ENCODE data around the gene AMZ1.

Gene AMZ1

GRCh38 chr7:2651847-2652735 is 35.9 kb upstream of the AMZ1 start:
- DNase-seq (ENCODE audit: low read depth): no peak

- DNase-seq (ENCODE audit: low read depth): no peak
These were observed 35.3 kb upstream of the AMZ1 start for GRCh38 chr7:2652736-2653060.

- DNase-seq (ENCODE audit: low read depth): no peak
These were observed 33.9 kb upstream of the AMZ1 start for GRCh38 chr7:2654059-2654458.

DNA sequence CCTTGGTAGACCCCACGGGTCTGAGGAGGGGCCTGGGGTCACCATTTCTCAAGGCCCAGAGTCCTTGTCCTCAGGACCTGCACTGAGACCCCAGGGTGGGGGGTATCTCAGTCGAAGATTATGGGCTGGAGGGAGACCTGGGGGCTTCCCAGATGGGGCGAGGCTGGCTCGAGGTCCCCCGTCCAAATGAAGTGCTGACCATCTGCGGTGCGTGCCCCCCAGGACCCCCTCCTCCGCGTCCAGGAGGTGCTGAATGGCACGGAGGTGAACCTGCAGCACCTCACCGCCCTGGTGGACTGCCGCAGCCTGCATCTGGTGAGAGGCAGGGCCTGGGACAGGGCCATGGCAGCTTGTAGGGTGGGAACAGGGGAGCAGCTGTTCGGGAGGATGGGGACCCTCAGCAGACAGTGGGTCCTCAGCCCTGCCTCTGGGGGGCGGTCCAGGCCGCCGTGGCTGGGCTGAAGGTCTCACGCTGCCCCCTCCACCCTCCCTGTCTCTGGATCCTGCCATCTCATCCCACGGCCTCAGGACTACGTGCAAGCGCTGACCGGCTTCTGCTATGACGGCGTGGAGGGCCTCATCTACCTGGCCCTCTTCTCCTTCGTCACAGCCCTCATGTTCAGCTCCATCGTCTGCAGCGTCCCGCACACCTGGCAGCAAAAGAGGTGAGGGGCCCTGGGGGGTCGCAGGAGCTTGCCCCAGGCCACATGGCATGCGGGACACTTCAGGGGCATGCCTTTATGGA is 32.0 kb upstream of the AMZ1 start:
- no peak for DNase-seq (ENCODE audit: low read depth)

- no peak for DNase-seq (ENCODE audit: low read depth)
These were observed 30.8 kb upstream of the AMZ1 start for GRCh38 chr7:2657208-2657607.

GRCh38 chr7:2657920-2658671 is 29.9 kb upstream of the AMZ1 start:
- DNase-seq (ENCODE audit: low read depth): no peak

DNA sequence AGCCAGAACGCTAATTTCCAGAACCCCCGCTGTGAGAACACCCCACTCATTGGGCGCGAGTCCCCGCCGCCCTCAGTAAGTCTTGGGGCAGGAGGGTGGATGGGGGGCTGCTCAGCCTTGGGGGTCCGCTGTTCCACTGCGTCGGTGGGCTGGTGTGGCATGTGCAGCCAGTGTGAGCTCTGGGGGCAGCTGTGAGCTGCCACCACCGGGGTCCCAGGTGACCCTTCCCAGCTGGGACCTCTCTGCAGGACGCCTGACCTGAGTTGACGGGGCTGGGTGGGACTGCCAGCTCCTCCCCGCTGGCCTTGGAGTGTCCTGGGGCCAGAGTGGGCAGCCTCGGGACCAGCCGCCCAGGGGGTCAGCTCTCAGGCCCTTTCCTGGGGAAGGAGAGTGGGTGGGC is 29.1 kb upstream of the AMZ1 start:
- no peak for DNase-seq (ENCODE audit: low read depth)

DNA sequence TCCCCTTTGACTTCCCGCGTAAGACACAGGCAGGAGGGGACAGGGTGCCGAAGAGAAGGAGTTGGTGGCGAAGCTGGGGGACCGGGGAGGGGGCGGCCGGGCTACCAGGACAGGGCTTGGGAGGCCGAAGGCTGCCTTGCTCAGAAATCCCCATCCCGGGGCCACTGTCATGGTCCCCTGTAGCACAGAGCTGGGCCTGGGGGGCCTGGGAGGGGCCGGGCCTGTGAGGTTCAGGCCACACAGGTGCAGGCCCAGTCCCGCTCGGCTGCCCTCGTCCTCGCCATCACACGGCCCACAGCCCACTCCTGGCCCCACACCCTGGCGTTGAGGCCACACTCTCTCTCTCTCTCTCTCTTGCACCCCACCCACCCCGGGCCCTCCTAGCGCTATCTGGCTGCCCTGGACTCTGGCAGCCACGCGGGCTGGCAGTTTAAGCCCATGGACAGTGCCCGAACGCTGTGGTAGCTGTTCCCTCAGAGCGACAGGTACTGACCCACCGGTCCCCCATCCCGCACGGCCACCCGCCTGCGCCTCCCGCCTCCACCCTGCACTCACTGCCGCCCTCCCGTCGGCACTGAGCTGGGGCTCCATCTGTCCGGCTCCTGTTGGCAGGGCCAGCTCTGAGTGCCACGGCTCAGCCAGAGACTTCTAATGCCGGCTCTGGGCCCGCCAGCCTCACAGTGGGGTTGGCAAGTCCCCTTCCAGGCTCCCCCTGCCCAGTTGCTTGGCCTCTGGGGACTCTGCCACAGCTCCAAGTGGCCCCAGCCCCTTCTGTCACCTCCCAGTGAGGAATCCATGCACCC is 28.2 kb upstream of the AMZ1 start:
- no peak for DNase-seq (ENCODE audit: low read depth)

DNA sequence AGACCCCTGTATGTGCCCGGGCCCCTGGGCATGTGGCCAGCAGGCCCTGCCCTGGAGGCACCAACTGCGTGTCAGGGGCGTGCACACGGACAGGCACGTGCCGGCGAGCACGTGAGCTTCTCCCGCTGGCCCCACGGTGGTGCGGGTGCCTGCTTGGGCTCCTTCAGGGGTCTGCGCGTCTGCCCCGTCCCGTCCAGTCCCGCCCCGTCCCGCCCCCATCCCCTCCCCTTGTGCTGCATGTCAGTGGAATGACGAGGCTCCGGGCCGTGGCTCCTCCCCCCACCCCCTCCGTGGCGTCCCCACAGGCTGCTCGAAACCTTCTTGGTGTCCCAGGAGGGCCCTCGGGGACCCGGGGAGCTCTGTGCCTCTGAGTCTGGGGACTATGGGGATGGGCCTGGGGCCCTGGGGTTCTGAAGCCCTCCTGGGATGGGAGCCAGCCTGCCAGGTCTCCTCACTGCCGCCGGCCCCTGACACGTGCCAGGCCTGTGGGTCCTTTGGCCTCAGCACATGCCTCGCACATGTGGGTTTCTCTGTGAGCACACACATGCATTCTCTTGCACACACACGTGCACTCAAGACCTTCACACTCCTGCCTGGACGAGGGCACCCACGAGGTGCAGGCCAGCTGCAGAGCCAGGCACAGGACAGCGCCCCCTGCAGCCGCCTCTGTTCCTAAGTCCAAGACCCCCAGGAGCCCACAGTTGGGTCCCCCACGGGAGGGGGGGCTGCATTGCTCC is 27.5 kb upstream of the AMZ1 start:
- no peak for DNase-seq (ENCODE audit: low read depth)

DNA sequence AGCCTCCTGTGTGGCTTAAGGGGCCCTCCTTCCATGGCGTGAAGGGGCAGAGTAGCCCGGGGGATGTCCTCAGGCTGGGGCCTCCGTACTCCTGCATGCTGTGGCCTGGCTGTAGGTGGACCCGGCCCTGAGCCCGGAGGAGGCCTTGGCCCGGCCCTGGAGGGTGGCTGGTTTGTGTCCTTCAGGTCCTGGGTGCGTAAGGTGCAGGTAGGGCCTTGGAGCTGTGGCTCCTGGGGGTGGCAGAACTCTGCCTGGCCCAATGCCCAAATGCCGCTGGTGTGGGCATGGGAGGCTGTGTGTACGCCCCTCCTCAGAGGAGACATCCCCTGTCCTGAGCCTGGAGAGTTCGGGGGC is 26.9 kb upstream of the AMZ1 start:
- DNase-seq (ENCODE audit: low read depth): no peak

GRCh38 chr7:2661602-2662272 is 26.3 kb upstream of the AMZ1 start:
- no peak for DNase-seq (ENCODE audit: low read depth)

- no peak for DNase-seq (ENCODE audit: low read depth)
These were observed 25.5 kb upstream of the AMZ1 start for GRCh38 chr7:2662273-2663120.

DNA sequence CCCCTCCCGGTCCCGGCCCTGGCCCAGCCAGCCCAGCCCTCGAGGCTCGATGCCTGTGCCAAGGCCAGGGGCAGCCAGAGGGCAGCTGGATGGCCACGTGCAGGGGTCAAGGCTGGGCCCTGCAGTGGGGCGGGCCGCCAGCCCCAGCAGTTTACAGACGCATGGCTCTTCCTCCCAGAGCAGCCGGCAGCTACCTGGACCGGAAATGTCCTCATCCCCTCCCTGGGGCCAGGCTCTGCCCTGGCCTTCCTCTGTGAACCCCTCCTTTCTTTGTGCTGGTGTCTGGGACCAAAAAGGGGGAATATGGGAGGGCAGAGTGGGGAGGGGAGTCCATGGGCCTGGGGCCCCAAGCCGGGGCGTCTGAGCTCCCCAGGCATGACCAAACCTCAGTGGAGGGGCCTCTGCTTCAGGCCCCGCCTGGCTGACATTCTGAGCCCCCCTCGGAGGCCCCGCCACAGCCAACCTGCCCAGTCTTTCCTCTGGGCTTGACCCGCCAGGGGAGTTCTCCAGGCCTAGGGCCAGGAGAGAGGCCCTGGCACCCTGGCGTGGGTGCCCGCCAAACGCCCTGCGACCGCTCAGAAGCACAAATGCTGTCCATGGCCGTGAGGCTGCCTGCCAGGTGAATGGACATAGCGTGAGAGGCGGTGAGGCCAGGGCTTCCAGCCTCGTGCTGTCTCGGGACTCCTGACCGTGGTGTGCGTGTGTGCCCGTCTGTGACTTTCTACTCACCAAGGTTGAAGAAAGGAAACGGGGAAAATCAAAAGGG is 24.7 kb upstream of the AMZ1 start:
- no peak for DNase-seq (ENCODE audit: low read depth)

- DNase-seq (ENCODE audit: low read depth): no peak
These were observed 24.0 kb upstream of the AMZ1 start for GRCh38 chr7:2663960-2664359.

- DNase-seq (ENCODE audit: low read depth): no peak
These were observed 22.6 kb upstream of the AMZ1 start for GRCh38 chr7:2665359-2665791.

- DNase-seq (ENCODE audit: low read depth): no peak
These were observed 21.8 kb upstream of the AMZ1 start for GRCh38 chr7:2666155-2666554.

DNA sequence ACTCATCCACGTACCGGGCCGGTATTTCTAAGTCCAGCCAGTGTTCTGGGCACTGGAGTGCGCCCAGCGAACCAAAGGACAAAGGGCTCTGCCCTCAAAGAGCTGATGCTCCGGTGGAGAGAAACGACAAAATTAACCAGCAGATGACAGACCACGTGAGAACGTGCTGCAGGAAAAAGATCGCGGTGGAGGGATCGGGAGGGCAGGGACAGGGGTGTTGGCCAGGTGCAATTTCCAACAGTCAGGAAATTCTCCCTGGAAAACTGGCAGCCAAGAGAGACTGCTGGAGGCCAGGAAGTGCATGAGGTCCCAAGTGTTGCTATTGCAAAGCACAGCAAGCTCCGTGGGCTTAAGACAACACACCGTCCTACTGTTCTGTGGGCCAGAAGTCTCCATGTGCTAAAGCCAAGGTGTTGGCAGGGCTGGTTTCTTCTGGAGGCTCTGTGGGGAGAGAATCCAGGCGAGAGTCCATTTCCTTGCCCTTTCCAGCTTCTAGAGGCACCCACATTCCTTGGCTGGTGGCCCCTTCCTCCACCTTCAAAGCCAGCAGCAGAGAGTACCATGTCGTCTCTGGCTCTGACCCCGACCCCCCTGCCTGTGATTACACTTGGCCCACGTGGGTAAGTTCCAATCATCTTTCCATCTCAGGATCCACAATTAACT is 21.3 kb upstream of the AMZ1 start:
- DNase-seq (ENCODE audit: low read depth): no peak

GRCh38 chr7:2667843-2668242 is 20.2 kb upstream of the AMZ1 start:
- DNase-seq (ENCODE audit: low read depth): no peak

GRCh38 chr7:2668401-2668800 is 19.6 kb upstream of the AMZ1 start:
- DNase-seq (ENCODE audit: low read depth): no peak

Data from stimulated activated CD8-positive, alpha-beta memory T cell treated with anti-CD3 and anti-CD28 coated beads, Interleukin-12 subunit alpha, Interleukin-12 subunit beta, amount 100 ng/mL, for 4 hours (primary cell).